Measurements from ENCODE around the gene SPATA16.

SPATA16 gene

GRCh38 chr3:172859041-172859440 is 282.0 kb downstream of the SPATA16 start:
- TF ChIP-seq ZNF70 (CRISPR knock-in tag; IDR thresholded peaks at IDR 0.05) (no peak), PPARA (CRISPR knock-in tag; IDR thresholded peaks at IDR 0.05; ENCODE audit: borderline replicate concordance) (no peak)
- no peak for ATAC-seq

DNA sequence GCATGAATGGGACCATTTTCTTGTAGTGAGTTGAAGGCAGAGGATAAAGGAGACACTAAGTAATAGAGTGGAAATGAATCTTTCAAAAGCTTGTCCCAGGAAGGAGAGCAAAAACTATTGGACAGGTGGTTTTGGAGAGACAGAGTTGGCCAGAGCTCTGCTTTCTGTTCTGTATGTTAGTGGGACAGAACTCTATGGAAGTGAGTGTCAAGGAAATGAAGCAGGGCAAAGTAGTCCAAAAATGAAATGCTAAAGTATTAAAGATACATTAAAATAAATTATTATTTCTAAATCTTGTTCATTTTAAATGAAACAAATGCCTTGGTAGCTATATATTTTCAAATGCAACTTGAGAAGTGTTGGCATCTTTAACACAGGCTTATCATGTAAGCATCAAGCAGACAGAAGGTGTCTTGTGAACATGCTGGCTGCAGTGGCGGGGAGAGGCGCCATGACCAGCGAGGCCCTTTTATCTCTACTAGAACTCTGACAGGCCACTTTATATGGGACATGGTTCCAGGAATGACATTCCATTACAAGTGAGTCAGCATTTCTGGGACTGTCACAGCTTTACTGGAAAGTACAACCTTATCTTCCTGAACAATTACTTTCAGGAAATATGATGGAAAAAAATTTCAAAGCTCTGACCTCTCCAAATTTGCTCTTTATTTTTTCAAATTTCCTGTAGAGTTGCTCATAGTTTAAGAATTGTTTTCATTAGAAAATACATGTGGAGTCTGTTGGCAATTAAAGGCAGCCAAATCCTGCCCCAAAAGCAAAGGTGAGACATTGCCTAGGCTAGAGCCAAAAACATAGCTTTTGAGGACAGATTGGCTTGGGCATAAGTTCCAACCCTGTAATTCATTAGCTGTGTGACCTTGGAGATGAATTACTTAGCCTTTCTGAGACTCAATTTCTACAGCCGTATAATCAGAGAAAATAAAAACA is 284.0 kb downstream of the SPATA16 start:
- no peak for ATAC-seq
- TF ChIP-seq ISL1 (CRISPR knock-in tag; IDR thresholded peaks at IDR 0.05): peak; percentile 86
- no peak for TF ChIP-seq ZNF565 (CRISPR knock-in tag; conservative IDR thresholded peaks at IDR 0.05; ENCODE audit: low read depth)
- 0 out of 2 replicates have a peak, but pooled peaks have one; percentile 25 for TF ChIP-seq SNAI2 (CRISPR knock-in tag; IDR thresholded peaks at IDR 0.05)
- no peak for TF ChIP-seq ZFP30 (CRISPR knock-in tag; IDR thresholded peaks at IDR 0.05)
- TF ChIP-seq, protein P1, sequence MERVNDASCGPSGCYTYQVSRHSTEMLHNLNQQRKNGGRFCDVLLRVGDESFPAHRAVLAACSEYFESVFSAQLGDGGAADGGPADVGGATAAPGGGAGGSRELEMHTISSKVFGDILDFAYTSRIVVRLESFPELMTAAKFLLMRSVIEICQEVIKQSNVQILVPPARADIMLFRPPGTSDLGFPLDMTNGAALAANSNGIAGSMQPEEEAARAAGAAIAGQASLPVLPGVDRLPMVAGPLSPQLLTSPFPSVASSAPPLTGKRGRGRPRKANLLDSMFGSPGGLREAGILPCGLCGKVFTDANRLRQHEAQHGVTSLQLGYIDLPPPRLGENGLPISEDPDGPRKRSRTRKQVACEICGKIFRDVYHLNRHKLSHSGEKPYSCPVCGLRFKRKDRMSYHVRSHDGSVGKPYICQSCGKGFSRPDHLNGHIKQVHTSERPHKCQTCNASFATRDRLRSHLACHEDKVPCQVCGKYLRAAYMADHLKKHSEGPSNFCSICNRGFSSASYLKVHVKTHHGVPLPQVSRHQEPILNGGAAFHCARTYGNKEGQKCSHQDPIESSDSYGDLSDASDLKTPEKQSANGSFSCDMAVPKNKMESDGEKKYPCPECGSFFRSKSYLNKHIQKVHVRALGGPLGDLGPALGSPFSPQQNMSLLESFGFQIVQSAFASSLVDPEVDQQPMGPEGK (CRISPR knock-in tag; IDR thresholded peaks at IDR 0.05; ENCODE audit: borderline replicate concordance): no peak
- no peak for TF ChIP-seq TOX (CRISPR knock-in tag; IDR thresholded peaks at IDR 0.05; ENCODE audit: borderline replicate concordance)
- TF ChIP-seq, protein P2, sequence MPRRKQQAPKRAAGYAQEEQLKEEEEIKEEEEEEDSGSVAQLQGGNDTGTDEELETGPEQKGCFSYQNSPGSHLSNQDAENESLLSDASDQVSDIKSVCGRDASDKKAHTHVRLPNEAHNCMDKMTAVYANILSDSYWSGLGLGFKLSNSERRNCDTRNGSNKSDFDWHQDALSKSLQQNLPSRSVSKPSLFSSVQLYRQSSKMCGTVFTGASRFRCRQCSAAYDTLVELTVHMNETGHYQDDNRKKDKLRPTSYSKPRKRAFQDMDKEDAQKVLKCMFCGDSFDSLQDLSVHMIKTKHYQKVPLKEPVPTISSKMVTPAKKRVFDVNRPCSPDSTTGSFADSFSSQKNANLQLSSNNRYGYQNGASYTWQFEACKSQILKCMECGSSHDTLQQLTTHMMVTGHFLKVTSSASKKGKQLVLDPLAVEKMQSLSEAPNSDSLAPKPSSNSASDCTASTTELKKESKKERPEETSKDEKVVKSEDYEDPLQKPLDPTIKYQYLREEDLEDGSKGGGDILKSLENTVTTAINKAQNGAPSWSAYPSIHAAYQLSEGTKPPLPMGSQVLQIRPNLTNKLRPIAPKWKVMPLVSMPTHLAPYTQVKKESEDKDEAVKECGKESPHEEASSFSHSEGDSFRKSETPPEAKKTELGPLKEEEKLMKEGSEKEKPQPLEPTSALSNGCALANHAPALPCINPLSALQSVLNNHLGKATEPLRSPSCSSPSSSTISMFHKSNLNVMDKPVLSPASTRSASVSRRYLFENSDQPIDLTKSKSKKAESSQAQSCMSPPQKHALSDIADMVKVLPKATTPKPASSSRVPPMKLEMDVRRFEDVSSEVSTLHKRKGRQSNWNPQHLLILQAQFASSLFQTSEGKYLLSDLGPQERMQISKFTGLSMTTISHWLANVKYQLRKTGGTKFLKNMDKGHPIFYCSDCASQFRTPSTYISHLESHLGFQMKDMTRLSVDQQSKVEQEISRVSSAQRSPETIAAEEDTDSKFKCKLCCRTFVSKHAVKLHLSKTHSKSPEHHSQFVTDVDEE (CRISPR knock-in tag; IDR thresholded peaks at IDR 0.05): peak; percentile 38; the same call in 1 of the 2 replicates
- TF ChIP-seq CREB5 (CRISPR knock-in tag; IDR thresholded peaks at IDR 0.05; ENCODE audit: low read depth): peak; percentile 57; the same call in 1 of the 2 replicates

GRCh38 chr3:172855037-172855436 is 286.0 kb downstream of the SPATA16 start:
- no peak for TF ChIP-seq RARB (CRISPR knock-in tag; IDR thresholded peaks at IDR 0.05)
- no peak for TF ChIP-seq OSR1 (CRISPR knock-in tag; IDR thresholded peaks at IDR 0.05)
- TF ChIP-seq ARNTL (CRISPR knock-in tag; IDR thresholded peaks at IDR 0.05; ENCODE audit: borderline replicate concordance, low read depth): no peak
- TF ChIP-seq ZNF70 (CRISPR knock-in tag; IDR thresholded peaks at IDR 0.05): no peak
- no peak for TF ChIP-seq SNAI2 (CRISPR knock-in tag; IDR thresholded peaks at IDR 0.05)
- no peak for TF ChIP-seq CSDC2 (CRISPR knock-in tag; IDR thresholded peaks at IDR 0.05)
- TF ChIP-seq, protein P2 (CRISPR knock-in tag; IDR thresholded peaks at IDR 0.05): no peak
- no peak for TF ChIP-seq ZFP3 (CRISPR knock-in tag; IDR thresholded peaks at IDR 0.05)
- TF ChIP-seq ZNF565 (CRISPR knock-in tag; conservative IDR thresholded peaks at IDR 0.05; ENCODE audit: low read depth): no peak
- no peak for TF ChIP-seq CREB5 (CRISPR knock-in tag; IDR thresholded peaks at IDR 0.05; ENCODE audit: low read depth)
- TF ChIP-seq TOX (CRISPR knock-in tag; IDR thresholded peaks at IDR 0.05; ENCODE audit: borderline replicate concordance): no peak
- no peak for TF ChIP-seq ESRRG (CRISPR knock-in tag; IDR thresholded peaks at IDR 0.05)
- no peak for TF ChIP-seq ZC3H10 (CRISPR knock-in tag; IDR thresholded peaks at IDR 0.05)
- TF ChIP-seq BACH2 (CRISPR knock-in tag; IDR thresholded peaks at IDR 0.05; ENCODE audit: borderline replicate concordance): no peak
- TF ChIP-seq, protein P1 (CRISPR knock-in tag; IDR thresholded peaks at IDR 0.05; ENCODE audit: borderline replicate concordance): no peak
- ATAC-seq: no peak

All from SK-N-SH treated with all-trans-retinoic acid at 6 μM for 48 hours (cell line).